K562 (cell line): ENCODE results near the gene CD248. TPM values are rescaled to one million over a fixed set of nuclear protein-coding genes. Genes with fewer than 3 reads are reported as not detected.

Experiments used
- ATAC-seq: fragments of 200-7000 bp; cut with Tn5 transposase; 3 replicates; pipeline ENCODE4 v1.9.1; 2020; ENCODE audit warnings: moderate library complexity
- BruUV-seq: library from RNA; stranded (reverse); fragments of 400-500 nt; replicated peaks from 2 replicates; lab custom pipeline; 2021; lab: Mats Ljungman, UMichigan
- CTCF ChIA-PET: fragments of 300-600 bp; formaldehyde crosslinking; extraction: SDS; loops from one replicate; lab custom pipeline; 2021; ENCODE audit warnings: low intra/inter-chr PET ratio; lab: Yijun Ruan, JAX
- POLR2A ChIA-PET: fragments of 300-600, 350-650 bp; sonication (Branson Sonifier 250); formaldehyde crosslinking; extraction: SDS; loops from one replicate; lab custom pipeline; 2021; ENCODE audit warnings: antibody characterized with exemption, inconsistent platforms; lab: Yijun Ruan, JAX
- DNase-seq, 4 experiments: peaks; one replicate each; pipeline versions ENCODE4 v3.0.0 to v3.0.0-alpha.2; 2011 to 2018; ENCODE audit warnings: low spot score in 3 of 4, mixed read lengths in 3 of 4; ENCODE audit errors: extremely low read depth in 1 of 4
- FAIRE-seq: peaks from 2 replicates; lab custom pipeline; 2011; peaks lifted over from hg19 to GRCh38; lab: Jason Lieb, UNC
- H2AFZ ChIP-seq: 2 replicates; pipeline ENCODE4 v1.6.0; 2011; ENCODE audit warnings: low read depth, low read length, control low read depth, inconsistent platforms
- H3K27ac ChIP-seq: fragments of 200-600 bp; 3 replicates; pipeline ENCODE4 v1.8.0; 2011; ENCODE audit warnings: low read depth, mild to moderate bottlenecking, control low read depth, inconsistent platforms, low read length, moderate library complexity, mixed read lengths; ENCODE audit errors: extremely low read depth
- H3K27me3 ChIP-seq, 2 experiments: fragments of 300-600 bp in 1 of 2; 2 replicates in 1 of 2; 3 replicates in 1 of 2; pipeline versions ENCODE4 v1.6.0 to v1.8.0; 2011; ENCODE audit warnings: inconsistent platforms in 2 of 2, low read length in 2 of 2, mild to moderate bottlenecking in 1 of 2, mixed read lengths in 1 of 2, moderate library complexity in 1 of 2; ENCODE audit not compliant: control insufficient read depth in 2 of 2, insufficient read depth in 2 of 2
- H3K36me3 ChIP-seq: fragments of 300-600 bp; 3 replicates; pipeline ENCODE4 v1.8.0; 2011; ENCODE audit warnings: mild to moderate bottlenecking, low read length, inconsistent platforms; ENCODE audit not compliant: control insufficient read depth, insufficient read depth
- H3K4me1 ChIP-seq, 2 experiments: fragments of 200-600 bp in 1 of 2; replicated peaks in 1 of 2; 2 replicates in 1 of 2; 3 replicates in 1 of 2; pipeline versions ENCODE4 v1.5.1 to v1.8.0; 2011; ENCODE audit warnings: inconsistent platforms in 2 of 2, low read length in 2 of 2, mild to moderate bottlenecking in 1 of 2, mixed read lengths in 1 of 2, moderate library complexity in 1 of 2; ENCODE audit not compliant: control insufficient read depth in 2 of 2, insufficient read depth in 2 of 2
- H3K4me2 ChIP-seq: 2 replicates; pipeline ENCODE4 v1.6.1; 2011; ENCODE audit warnings: low read length, control low read depth, inconsistent platforms, mixed read lengths; ENCODE audit not compliant: insufficient read depth
- H3K4me3 ChIP-seq: fragments of 200-600 bp; sonication (generic), shearing (Covaris generic); 2 replicates; pipeline ENCODE4 v1.5.1; 2016; ENCODE audit warnings: control low read depth, inconsistent platforms
- H3K79me2 ChIP-seq: fragments of 200-600 bp; 3 replicates; pipeline ENCODE4 v1.8.0; 2011; ENCODE audit warnings: low read length, inconsistent platforms; ENCODE audit not compliant: control insufficient read depth, insufficient read depth
- H3K9ac ChIP-seq, 2 experiments: 2 replicates each; pipeline versions ENCODE4 v1.6.0 to v1.6.1; 2011; ENCODE audit warnings: low read depth in 2 of 2, low read length in 2 of 2, control low read depth in 1 of 2, inconsistent platforms in 1 of 2, mild to moderate bottlenecking in 1 of 2, mixed read lengths in 1 of 2; ENCODE audit not compliant: insufficient read depth in 1 of 2
- H3K9me1 ChIP-seq: one replicate; pipeline ENCODE4 v1.6.0; 2011; ENCODE audit warnings: inconsistent platforms, mild to moderate bottlenecking, low read length, moderate library complexity; ENCODE audit not compliant: control insufficient read depth, insufficient read depth
- H3K9me3 ChIP-seq: replicated peaks from 2 replicates; pipeline ENCODE4 v1.5.1; 2011; ENCODE audit warnings: low read depth, low read length, inconsistent platforms; ENCODE audit not compliant: control insufficient read depth, insufficient read depth
- H4K20me1 ChIP-seq: replicated peaks from 2 replicates; pipeline ENCODE4 v1.6.1; 2011; ENCODE audit warnings: low read length, inconsistent platforms, mixed read lengths; ENCODE audit not compliant: control insufficient read depth, insufficient read depth
- ARID2 ChIP-seq: fragments of 450-650 bp; IDR thresholded peaks from 2 replicates; pipeline ENCODE4 v1.6.1; 2017; ENCODE audit warnings: antibody characterized with exemption, mild to moderate bottlenecking
- BDP1 ChIP-seq: IDR thresholded peaks from 3 replicates; pipeline ENCODE4 v1.6.1; 2011; ENCODE audit not compliant: insufficient read length, insufficient read depth
- EP300 ChIP-seq: IDR thresholded peaks from 2 replicates; pipeline ENCODE4 v1.6.1; 2012; ENCODE audit warnings: low read length, improper control_type of control experiment
- FOSL1 ChIP-seq: fragments of 200-800 bp; sonication (Bioruptor generic); conservative IDR thresholded peaks from 2 replicates; pipeline ENCODE4 v1.6.1; 2016; ENCODE audit warnings: missing genetic modification characterization, missing compliant biosample characterization
- MCM5 ChIP-seq: fragments of 450-650 bp; IDR thresholded peaks from 2 replicates; pipeline ENCODE4 v1.6.1; 2016; ENCODE audit warnings: low read depth
- MEF2A ChIP-seq: IDR thresholded peaks from 2 replicates; pipeline ENCODE4 v1.6.1; 2011; ENCODE audit warnings: low read depth, mild to moderate bottlenecking, low read length, moderate library complexity; ENCODE audit not compliant: control insufficient read depth
- POLR2AphosphoS5 ChIP-seq: IDR thresholded peaks from 2 replicates; pipeline ENCODE4 v1.6.1; 2011; ENCODE audit warnings: mild to moderate bottlenecking, low read depth, low read length, moderate library complexity; ENCODE audit not compliant: control insufficient read depth, insufficient read depth
- PTBP1 ChIP-seq: fragments of 200-400 bp; formaldehyde crosslinking; IDR thresholded peaks from 2 replicates; pipeline ENCODE4 v1.6.1; 2017; ENCODE audit warnings: low read depth, low read length
- PYGO2 ChIP-seq: fragments of 450-650 bp; IDR thresholded peaks from 2 replicates; pipeline ENCODE4 v1.6.1; 2016; ENCODE audit warnings: mild to moderate bottlenecking, missing genetic modification characterization, moderate library complexity, missing compliant biosample characterization
- SMARCA5 ChIP-seq: fragments of 450-650 bp; IDR thresholded peaks from 2 replicates; pipeline ENCODE4 v1.6.1; 2016
- SNRNP70 ChIP-seq: fragments of 200-400 bp; formaldehyde crosslinking; optimal IDR thresholded peaks from 2 replicates; pipeline ENCODE3; 2017; ENCODE audit warnings: low read depth, low read length
- STAG1 ChIP-seq: sonication (generic); formaldehyde crosslinking; IDR thresholded peaks from 2 replicates; pipeline ENCODE4 v1.5.0; 2020; ENCODE audit warnings: missing genetic modification reagents, borderline replicate concordance
- ZC3H4 ChIP-seq: sonication (generic); formaldehyde crosslinking; IDR thresholded peaks from 2 replicates; pipeline ENCODE4 v1.9.0; 2021; ENCODE audit warnings: missing genetic modification reagents, borderline replicate concordance
- ZNF146 ChIP-seq: IDR thresholded peaks from one replicate; pipeline ENCODE4 v1.6.1; 2018; ENCODE audit warnings: missing compliant biosample characterization; ENCODE audit not compliant: unreplicated experiment
- WGBS: fragments of 100-300 bp; shearing (Covaris generic); methylation state at CpG from one replicate; pipeline ENCODE4 v1.1.6; 2016; ENCODE audit warnings: low coverage, mixed read lengths; ENCODE audit not compliant: insufficient coverage; ENCODE audit errors: missing lambda C conversion rate; 5-methylcytosine and 5-hydroxymethylcytosine counted together
- in situ Hi-C: fragments of 300-500 bp; cut with MboI; formaldehyde crosslinking; loops from 4 replicates; pipeline ENCODE4 v1.15.0; 2018; ENCODE audit warnings: inconsistent platforms, mixed read lengths
- intact Hi-C: fragments of 100-400 bp; cut with micrococcal nuclease; formaldehyde crosslinking; loops from 2 replicates; pipeline ENCODE4 v1.14.2; 2022
- polyA plus RNA-seq, 8 experiments: library from polyadenylated mRNA; depleted of rRNA in 4 of 8; stranded (reverse) in 5 of 8; unstranded in 3 of 8; fragments of >200 nt; fragmentation: Nextera tagmentation in 2 of 8; fragmentation: Illumina TruSeq in 1 of 8; extraction: Ambion mirVana in 2 of 8; extraction: Trizol in 1 of 8; gene quantifications; 2 replicates each; pipeline versions ENCODE4 v1.2.1 to v1.2.3, GENCODE V29; 2011 to 2014; ENCODE audit warnings: inconsistent platforms in 1 of 8, missing spikeins in 1 of 8
- total RNA-seq, 7 experiments: library from RNA; depleted of rRNA in 6 of 7; stranded (reverse); fragments of >200 nt in 6 of 7; fragmentation: Illumina TruSeq in 2 of 7; extraction: Trizol in 2 of 7; gene quantifications; 2 replicates each; pipeline versions ENCODE4 v1.2.1 to v1.2.3, GENCODE V29; 2011 to 2021; ENCODE audit warnings: low replicate concordance in 1 of 7
- TF ChIP-seq, protein P1 (sequence below): IDR thresholded peaks from 2 replicates; pipeline ENCODE4 v1.6.1; 2014; ENCODE audit warnings: antibody characterized with exemption

The CD248 gene
- total and polyA plus RNA-seq, 9 of the 15 experiments (the other 6 are each of a cell fraction or from before 2014, with no cell fraction given), result 0.09 TPM; not detected in 8

GRCh38 chr11:66322732-66323427 lies 6.0 kb upstream of the CD248 start:
- Histone ChIP-seq H3K4me2 (no peak overlapping the region), H3K27ac (no peak overlapping the region), H3K4me3 (no peak overlapping the region), H4K20me1 (no peaks in the 10 kb centered on the region), H3K79me2 (no peaks in the 10 kb centered on the region), H3K9ac (no peak overlapping the region), H3K27me3 (no peaks in the 10 kb centered on the region), H2AFZ (peak overlapping the region; percentile 87), H3K4me1 (peaks cover 3 to 46% of the 10 kb centered on the region in 2 experiments; a peak in 3 of 5 replicates), H3K9me1 (peaks cover 4% of the 10 kb centered on the region), H3K9me3 (no peaks in the 10 kb centered on the region), H3K36me3 (no peaks in the 10 kb centered on the region)
- WGBS, result 33% methylated on average over 7 of the region's 11 CpGs
- no peak for FAIRE-seq
- in situ Hi-C loops (no loop called here), intact Hi-C loops (no loop called here)
- CTCF ChIA-PET, result interaction anchor here (0.7 to 1.5 kb wide), 2 partner anchors 11 to 100 kb away, joined by 8 to 16 read pairs; no protein-coding TSS in a partner anchor
- DNase-seq, result peak in 1 of 4 experiments; percentile 44
- no TSS peak for BruUV-seq
- POLR2A ChIA-PET, result interaction anchor here (0.7 to 1.4 kb wide), 2 partner anchors 10 to 19 kb away, joined by 3 to 9 read pairs; no protein-coding TSS in a partner anchor
- ATAC-seq, result no peak
- TF ChIP-seq ZC3H4 (no peak), PYGO2 (tag) (no peak), BDP1 (no peak), MCM5 (no peak)

DNA sequence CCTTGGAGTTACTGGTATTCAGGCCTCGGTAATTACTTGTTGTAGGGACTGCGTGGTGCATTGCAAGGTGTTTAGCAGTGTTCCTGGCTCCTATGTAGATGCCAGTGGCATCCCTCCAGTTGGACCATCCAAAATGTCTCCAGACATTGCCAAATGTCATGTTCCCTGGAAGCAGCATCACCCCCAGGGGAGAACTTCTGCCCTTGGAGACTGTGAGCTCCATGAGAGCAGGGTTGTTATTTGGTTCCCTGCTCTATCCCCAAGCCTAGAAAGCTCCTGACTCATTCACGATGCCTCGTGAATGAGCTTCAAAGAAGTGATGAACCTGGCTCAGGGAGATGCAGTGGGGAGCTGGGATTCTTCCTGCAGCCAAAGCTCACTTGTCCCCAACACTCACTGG lies 4.8 kb upstream of the CD248 start:
- POLR2A ChIA-PET, result interaction anchor here (1.4 kb wide), 1 partner anchor 8 kb away, joined by 9 read pairs; no protein-coding TSS in a partner anchor
- Histone ChIP-seq H3K9me3 (no peaks in the 10 kb centered on the region), H3K36me3 (no peaks in the 10 kb centered on the region), H3K27ac (no peak overlapping the region), H3K27me3 (no peaks in the 10 kb centered on the region), H3K9ac (no peak overlapping the region), H4K20me1 (no peaks in the 10 kb centered on the region), H3K9me1 (peaks cover 2% of the 10 kb centered on the region), H3K4me3 (no peak overlapping the region), H3K4me1 (peaks cover 0 to 46% of the 10 kb centered on the region in 2 experiments; a peak in 3 of 5 replicates), H3K4me2 (no peak overlapping the region), H3K79me2 (no peaks in the 10 kb centered on the region), H2AFZ (no peak overlapping the region)
- in situ Hi-C loops, result no loop called here
- ATAC-seq (no peak), DNase-seq (no peak), FAIRE-seq (no peak)
- BruUV-seq, result no TSS peak
- WGBS, result 27% methylated on average over 4 of the region's 4 CpGs
- CTCF ChIA-PET, result interaction anchor here (0.6 to 1.5 kb wide), 2 partner anchors 10 to 98 kb away, joined by 5 to 16 read pairs; no protein-coding TSS in a partner anchor
- intact Hi-C loops, result no loop called here
- no peak for TF ChIP-seq SMARCA5
- TF ChIP-seq, protein P1, sequence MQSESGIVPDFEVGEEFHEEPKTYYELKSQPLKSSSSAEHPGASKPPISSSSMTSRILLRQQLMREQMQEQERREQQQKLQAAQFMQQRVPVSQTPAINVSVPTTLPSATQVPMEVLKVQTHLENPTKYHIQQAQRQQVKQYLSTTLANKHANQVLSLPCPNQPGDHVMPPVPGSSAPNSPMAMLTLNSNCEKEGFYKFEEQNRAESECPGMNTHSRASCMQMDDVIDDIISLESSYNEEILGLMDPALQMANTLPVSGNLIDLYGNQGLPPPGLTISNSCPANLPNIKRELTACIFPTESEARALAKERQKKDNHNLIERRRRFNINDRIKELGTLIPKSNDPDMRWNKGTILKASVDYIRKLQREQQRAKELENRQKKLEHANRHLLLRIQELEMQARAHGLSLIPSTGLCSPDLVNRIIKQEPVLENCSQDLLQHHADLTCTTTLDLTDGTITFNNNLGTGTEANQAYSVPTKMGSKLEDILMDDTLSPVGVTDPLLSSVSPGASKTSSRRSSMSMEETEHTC, result no peak
- TF ChIP-seq STAG1 (CRISPR knock-in tag), result no peak
- TF ChIP-seq SNRNP70, result no peak
- no peak for TF ChIP-seq POLR2AphosphoS5
- no peak for TF ChIP-seq PTBP1
- no peak for TF ChIP-seq MEF2A
- TF ChIP-seq ZNF146, result no peak
- no peak for TF ChIP-seq FOSL1
- no peak for TF ChIP-seq ARID2
- no peak for TF ChIP-seq EP300
